B cell (primary cell): ENCODE data around the gene UAP1L1. TPM values are rescaled to one million over a fixed set of nuclear protein-coding genes. Genes with fewer than 3 reads are reported as not detected.

ENCODE experiments used
- ATAC-seq: fragments of 200-7000 bp; cut with Tn5 transposase; one replicate; pipeline ENCODE4 v1.10.0; 2021; ENCODE audit warnings: low read depth, mild to moderate bottlenecking, moderate number of reproducible peaks, moderate library complexity
- CTCF ChIA-PET: fragments of 350-600 bp; sonication (Branson Sonifier 250); formaldehyde crosslinking; loops from one replicate; lab custom pipeline; 2021; ENCODE audit warnings: antibody characterized with exemption, inconsistent platforms; lab: Charles Lee
- POLR2A ChIA-PET: fragments of 350-600 bp; sonication (Branson Sonifier 250); formaldehyde crosslinking; loops from one replicate; lab custom pipeline; 2021; ENCODE audit warnings: antibody characterized with exemption; lab: Charles Lee
- DNase-seq: peaks from one replicate; pipeline ENCODE4 v3.0.0; 2013
- H2AFZ ChIP-seq: 2 replicates; pipeline ENCODE4 v1.6.1; 2012; ENCODE audit warnings: mild to moderate bottlenecking, low read depth, low read length; ENCODE audit not compliant: insufficient read depth, poor library complexity, severe bottlenecking
- H3K27ac ChIP-seq, 2 donors: 1 replicate in 1 of 2; 2 replicates in 1 of 2; pipeline ENCODE4 v1.5.1; 2012 to 2013; ENCODE audit warnings: low read length in 2 of 2, mild to moderate bottlenecking in 2 of 2, moderate library complexity in 1 of 2
- H3K27me3 ChIP-seq, 4 experiments: fragments of 200-600 bp in 1 of 4; sonication (generic) in 1 of 4; replicated peaks in 1 of 4; 1 replicate in 2 of 4; 2 replicates in 2 of 4; pipeline versions ENCODE4 v1.6.1 to v1.7.0; 2013 to 2016; ENCODE audit warnings: low read length in 3 of 4, mild to moderate bottlenecking in 2 of 4, mixed read lengths in 1 of 4, moderate library complexity in 1 of 4; ENCODE audit not compliant: insufficient read depth in 4 of 4, control insufficient read depth in 3 of 4; ENCODE audit errors: control extremely low read depth in 1 of 4
- H3K36me3 ChIP-seq, 2 experiments: replicated peaks in 1 of 2; 1 replicate in 1 of 2; 2 replicates in 1 of 2; pipeline versions ENCODE4 v1.6.1 to v1.7.1; 2013; ENCODE audit warnings: low read length in 1 of 2; ENCODE audit not compliant: insufficient read depth in 2 of 2, control insufficient read depth in 1 of 2; ENCODE audit errors: control extremely low read depth in 1 of 2, extremely low read depth in 1 of 2
- H3K4me1 ChIP-seq, 2 donors: fragments of 200-600 bp in 1 of 2; sonication (generic) in 1 of 2; 1 replicate in 1 of 2; 2 replicates in 1 of 2; pipeline versions ENCODE4 v1.5.1 to v1.6.1; 2013 to 2017; ENCODE audit warnings: low read length in 2 of 2; ENCODE audit not compliant: control insufficient read depth in 2 of 2, insufficient read depth in 2 of 2
- H3K4me2 ChIP-seq: replicated peaks from 2 replicates; pipeline ENCODE3; 2012; ENCODE audit warnings: mild to moderate bottlenecking, low read depth, low read length; ENCODE audit not compliant: poor library complexity, severe bottlenecking
- H3K4me3 ChIP-seq, 5 experiments: fragments of 200-600 bp in 1 of 5; sonication (generic) in 1 of 5; 1 replicate in 3 of 5; 2 replicates in 2 of 5; pipeline versions ENCODE4 v1.5.1 to v1.7.0; 2011 to 2016; ENCODE audit warnings: low read length in 4 of 5, mild to moderate bottlenecking in 4 of 5, low read depth in 2 of 5, control low read depth in 1 of 5, moderate library complexity in 1 of 5; ENCODE audit not compliant: insufficient read depth in 1 of 5; ENCODE audit errors: control extremely low read depth in 1 of 5, extremely low read depth in 1 of 5
- H3K79me2 ChIP-seq: fragments of 200-600 bp; sonication (generic); one replicate; pipeline ENCODE4 v1.6.0; 2016; ENCODE audit warnings: low read length; ENCODE audit not compliant: control insufficient read depth, insufficient read depth
- H3K9ac ChIP-seq: fragments of 200-600 bp; sonication (generic); 2 replicates; pipeline ENCODE4 v1.6.1; 2017; ENCODE audit warnings: mild to moderate bottlenecking, low read length, moderate library complexity
- H3K9me3 ChIP-seq, 3 donors: one replicate each; pipeline versions ENCODE4 v1.6.1 to v1.7.1; 2013; ENCODE audit warnings: low read length in 2 of 3; ENCODE audit not compliant: control insufficient read depth in 2 of 3, insufficient read depth in 1 of 3; ENCODE audit errors: control extremely low read depth in 1 of 3
- H4K20me1 ChIP-seq: 2 replicates; pipeline ENCODE4 v1.6.0; 2012; ENCODE audit warnings: mild to moderate bottlenecking, low read length; ENCODE audit not compliant: insufficient read depth, control insufficient read depth, poor library complexity, severe bottlenecking
- H3K27ac Mint-ChIP-seq: one replicate; pipeline ENCODE4 v1.8.0; 2021; ENCODE audit warnings: mixed read lengths
- H3K27me3 Mint-ChIP-seq: one replicate; pipeline ENCODE4 v1.8.0; 2021; ENCODE audit warnings: mixed read lengths
- H3K4me1 Mint-ChIP-seq: one replicate; pipeline ENCODE4 v1.8.0; 2021; ENCODE audit warnings: mixed read lengths
- H3K4me3 Mint-ChIP-seq: one replicate; pipeline ENCODE4 v1.8.0; 2021; ENCODE audit warnings: mixed read lengths
- H3K9me3 Mint-ChIP-seq: one replicate; pipeline ENCODE4 v1.8.0; 2022; ENCODE audit warnings: mixed read lengths; ENCODE audit not compliant: insufficient read depth
- EZH2 ChIP-seq: IDR thresholded peaks from 2 replicates; pipeline ENCODE4 v1.6.1; 2012; ENCODE audit warnings: borderline replicate concordance, low read depth, mild to moderate bottlenecking, moderate library complexity, low read length; ENCODE audit not compliant: insufficient read depth, poor library complexity, severe bottlenecking
- WGBS: methylation state at CpG from one replicate; pipeline ENCODE4 v1.1.5; 2013; ENCODE audit warnings: missing lambda C conversion rate; ENCODE audit not compliant: insufficient coverage; 5-methylcytosine and 5-hydroxymethylcytosine counted together
- intact Hi-C: fragments of 100-400 bp; cut with micrococcal nuclease; formaldehyde crosslinking; loops from one replicate; pipeline ENCODE4 v1.10.0; 2022
- polyA plus RNA-seq: library from polyadenylated mRNA; depleted of rRNA; stranded (reverse); fragments of >200 nt; gene quantifications from 2 replicates; pipeline ENCODE4 v1.2.3, GENCODE V29; 2012
- total RNA-seq, 2 donors: library from RNA; stranded (reverse); fragments of 120-200 nt in 1 of 2; gene quantifications; 1 replicate in 1 of 2; 2 replicates in 1 of 2; pipeline versions ENCODE4 v1.2.3 to v1.2.4, GENCODE V29; 2013 to 2022
- TF ChIP-seq, protein P1 (sequence below): fragments of 200-600 bp; IDR thresholded peaks from one replicate; pipeline ENCODE4 v1.8.0; 2022; ENCODE audit warnings: antibody characterized with exemption, mild to moderate bottlenecking

UAP1L1 gene
- total and polyA plus RNA-seq, 2 donors (not counting 1 experiment from before 2014, with no cell fraction given), result 29.1 to 47.6 TPM

DNA sequence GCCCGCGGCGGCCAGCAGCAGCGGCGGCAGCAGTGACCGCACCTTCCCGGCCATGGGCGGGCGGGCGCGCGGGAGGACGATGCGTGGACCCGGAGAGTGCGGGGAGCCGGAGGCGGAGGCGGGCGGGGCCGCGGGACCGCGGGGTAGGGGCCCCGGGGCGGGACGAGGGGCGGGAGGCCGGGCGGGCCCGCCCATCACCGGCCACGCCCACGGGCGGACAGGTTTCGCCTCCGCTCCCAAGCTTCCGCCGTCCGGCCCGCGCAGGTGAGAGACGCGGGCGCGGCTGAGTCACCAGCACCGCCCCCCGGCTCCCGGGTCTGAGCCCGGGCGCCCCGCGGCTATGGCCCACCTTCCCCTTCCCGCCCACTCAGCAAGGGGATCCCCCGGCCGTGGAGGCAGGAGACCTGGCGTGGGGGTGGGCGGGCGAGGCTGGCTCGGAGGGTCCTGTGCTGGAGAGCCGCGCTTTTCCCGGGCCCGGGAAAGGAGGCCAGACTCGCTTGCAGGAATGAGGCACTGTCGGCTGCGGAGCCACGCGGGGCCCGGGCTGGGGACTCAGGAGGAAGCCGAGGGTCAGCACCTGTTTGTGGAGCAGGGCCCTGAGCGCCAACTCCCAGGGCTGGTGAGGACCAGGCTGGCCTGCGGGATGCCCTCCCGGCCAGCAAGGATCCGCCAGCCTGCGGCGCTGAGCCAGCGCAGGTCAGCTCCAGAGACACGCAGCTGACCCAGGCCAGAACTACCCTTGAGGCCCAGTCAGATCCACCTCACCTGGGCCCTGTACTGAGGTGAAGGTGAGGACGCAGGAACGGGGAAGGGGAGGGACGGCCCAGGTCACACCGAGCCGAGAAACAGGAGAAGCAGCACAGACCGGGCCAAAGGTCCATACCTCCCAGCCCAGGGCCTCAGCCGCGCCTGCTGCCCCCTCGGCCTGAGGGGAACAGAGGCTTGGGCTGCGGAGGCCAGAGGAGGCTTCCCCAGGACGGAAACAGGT is 23.1 kb upstream of the UAP1L1 start, which contains the start of gene ENTPD2:
Gene ENTPD2 (minus strand): TSS at position 118 of the 988 bp plus-strand sequence. CDS start 64 bp downstream, at position 54.
- 23% methylated on average over 77 of the region's 90 CpGs for WGBS
- peaks cover 0 to 17% (median 0%) of the 10 kb centered on the region in 3 donors for H3K9me3 ChIP-seq
- H3K27me3 Mint-ChIP-seq, result peaks cover 13% of the 10 kb centered on the region
- H3K9ac ChIP-seq, result peak within 1 kb of the TSS; percentile 42
- H3K27ac Mint-ChIP-seq, result no peak within 1 kb of the TSS
- POLR2A ChIA-PET, result no interaction called here
- no peaks in the 10 kb centered on the region for H3K36me3 ChIP-seq
- no peak within 1 kb of the TSS for H3K27ac ChIP-seq
- CTCF ChIA-PET, result interaction anchor here (1.1 kb wide), 1 partner anchor 19 kb away, joined by 3 read pairs; no protein-coding TSS in a partner anchor
- peak within 1 kb of the TSS; percentile 13 for H3K4me3 Mint-ChIP-seq
- peak within 1 kb of the TSS in 3 of 5 experiments; percentile 30 to 44 (median 41) for H3K4me3 ChIP-seq
- H3K9me3 Mint-ChIP-seq, result no peaks in the 10 kb centered on the region
- H2AFZ ChIP-seq, result peak within 1 kb of the TSS; percentile 58
- H3K27me3 ChIP-seq, result peaks cover 0 to 51% (median 29%) of the 10 kb centered on the region in 4 experiments
- H3K4me1 Mint-ChIP-seq, result peaks cover 4% of the 10 kb centered on the region
- ATAC-seq (peak; percentile 78), DNase-seq (peak; percentile 57)
- peak within 1 kb of the TSS; percentile 94 for H3K4me2 ChIP-seq
- intact Hi-C loops, result no loop called here
- no peaks in the 10 kb centered on the region for H4K20me1 ChIP-seq
- H3K79me2 ChIP-seq, result no peaks in the 10 kb centered on the region
- no peak for TF ChIP-seq EZH2
- TF ChIP-seq, protein P1, sequence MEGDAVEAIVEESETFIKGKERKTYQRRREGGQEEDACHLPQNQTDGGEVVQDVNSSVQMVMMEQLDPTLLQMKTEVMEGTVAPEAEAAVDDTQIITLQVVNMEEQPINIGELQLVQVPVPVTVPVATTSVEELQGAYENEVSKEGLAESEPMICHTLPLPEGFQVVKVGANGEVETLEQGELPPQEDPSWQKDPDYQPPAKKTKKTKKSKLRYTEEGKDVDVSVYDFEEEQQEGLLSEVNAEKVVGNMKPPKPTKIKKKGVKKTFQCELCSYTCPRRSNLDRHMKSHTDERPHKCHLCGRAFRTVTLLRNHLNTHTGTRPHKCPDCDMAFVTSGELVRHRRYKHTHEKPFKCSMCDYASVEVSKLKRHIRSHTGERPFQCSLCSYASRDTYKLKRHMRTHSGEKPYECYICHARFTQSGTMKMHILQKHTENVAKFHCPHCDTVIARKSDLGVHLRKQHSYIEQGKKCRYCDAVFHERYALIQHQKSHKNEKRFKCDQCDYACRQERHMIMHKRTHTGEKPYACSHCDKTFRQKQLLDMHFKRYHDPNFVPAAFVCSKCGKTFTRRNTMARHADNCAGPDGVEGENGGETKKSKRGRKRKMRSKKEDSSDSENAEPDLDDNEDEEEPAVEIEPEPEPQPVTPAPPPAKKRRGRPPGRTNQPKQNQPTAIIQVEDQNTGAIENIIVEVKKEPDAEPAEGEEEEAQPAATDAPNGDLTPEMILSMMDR, result no peak
- H3K4me1 ChIP-seq, result peaks cover 14 to 15% of the 10 kb centered on the region in 2 donors
